VCaP (cell line): ENCODE results near the gene CYB5B.
A peak's percentile ranks its signal among the peaks of the same experiment; 100 is the strongest.

Experiments
- H3K27ac ChIP-seq: fragments of 450-650 bp; 2 replicates; pipeline ENCODE4 v1.5.1; 2017
- TF ChIP-seq, protein P1 (sequence below): fragments of 450-650 bp; conservative IDR thresholded peaks from 2 replicates; pipeline ENCODE4 v1.5.1; 2017; ENCODE audit warnings: mild to moderate bottlenecking, moderate library complexity

The CYB5B gene

DNA sequence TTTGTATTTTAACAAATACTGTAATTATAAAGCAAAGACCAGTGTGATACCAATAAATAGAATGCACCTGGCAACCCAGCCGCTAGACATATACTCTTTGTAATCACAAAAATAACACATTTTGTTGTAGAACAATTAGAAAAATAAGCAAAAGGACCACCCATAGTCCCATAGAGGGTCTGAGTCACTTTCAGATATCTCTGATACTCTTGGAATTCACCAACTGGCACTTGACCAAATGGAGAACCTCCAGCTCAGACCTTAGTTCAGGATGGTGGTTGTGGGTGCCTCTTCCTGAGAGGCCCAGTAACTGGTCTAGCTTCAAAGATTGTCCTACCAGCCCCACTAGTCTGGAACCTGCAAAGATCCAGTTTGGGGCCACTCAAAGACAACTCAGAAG is 37.8 kb upstream of the CYB5B start:
- peak overlapping the region; percentile 82 for H3K27ac ChIP-seq
- TF ChIP-seq, protein P1, sequence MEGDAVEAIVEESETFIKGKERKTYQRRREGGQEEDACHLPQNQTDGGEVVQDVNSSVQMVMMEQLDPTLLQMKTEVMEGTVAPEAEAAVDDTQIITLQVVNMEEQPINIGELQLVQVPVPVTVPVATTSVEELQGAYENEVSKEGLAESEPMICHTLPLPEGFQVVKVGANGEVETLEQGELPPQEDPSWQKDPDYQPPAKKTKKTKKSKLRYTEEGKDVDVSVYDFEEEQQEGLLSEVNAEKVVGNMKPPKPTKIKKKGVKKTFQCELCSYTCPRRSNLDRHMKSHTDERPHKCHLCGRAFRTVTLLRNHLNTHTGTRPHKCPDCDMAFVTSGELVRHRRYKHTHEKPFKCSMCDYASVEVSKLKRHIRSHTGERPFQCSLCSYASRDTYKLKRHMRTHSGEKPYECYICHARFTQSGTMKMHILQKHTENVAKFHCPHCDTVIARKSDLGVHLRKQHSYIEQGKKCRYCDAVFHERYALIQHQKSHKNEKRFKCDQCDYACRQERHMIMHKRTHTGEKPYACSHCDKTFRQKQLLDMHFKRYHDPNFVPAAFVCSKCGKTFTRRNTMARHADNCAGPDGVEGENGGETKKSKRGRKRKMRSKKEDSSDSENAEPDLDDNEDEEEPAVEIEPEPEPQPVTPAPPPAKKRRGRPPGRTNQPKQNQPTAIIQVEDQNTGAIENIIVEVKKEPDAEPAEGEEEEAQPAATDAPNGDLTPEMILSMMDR: no peak

GRCh38 chr16:69393898-69394849 is 30.2 kb upstream of the CYB5B start:
- TF ChIP-seq, protein P1: no peak
- peak overlapping the region; percentile 88 for H3K27ac ChIP-seq

DNA sequence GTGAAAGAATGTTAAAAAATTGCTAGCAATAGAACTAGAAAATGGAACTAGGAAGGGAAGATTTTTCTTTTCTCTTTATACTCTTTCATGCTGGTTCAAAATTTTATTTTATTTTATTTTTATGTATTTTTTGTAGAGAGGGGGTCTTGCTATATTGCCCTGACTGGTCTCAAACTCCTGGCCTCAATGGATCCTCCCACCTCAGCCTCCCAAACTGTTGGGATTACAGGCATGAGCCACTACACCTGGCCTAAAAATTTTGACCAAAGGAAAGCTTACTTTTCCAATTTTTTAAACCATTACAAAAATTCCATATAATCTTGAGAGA is 28.6 kb upstream of the CYB5B start:
- TF ChIP-seq, protein P1: no peak
- peak overlapping the region; percentile 88 for H3K27ac ChIP-seq

DNA sequence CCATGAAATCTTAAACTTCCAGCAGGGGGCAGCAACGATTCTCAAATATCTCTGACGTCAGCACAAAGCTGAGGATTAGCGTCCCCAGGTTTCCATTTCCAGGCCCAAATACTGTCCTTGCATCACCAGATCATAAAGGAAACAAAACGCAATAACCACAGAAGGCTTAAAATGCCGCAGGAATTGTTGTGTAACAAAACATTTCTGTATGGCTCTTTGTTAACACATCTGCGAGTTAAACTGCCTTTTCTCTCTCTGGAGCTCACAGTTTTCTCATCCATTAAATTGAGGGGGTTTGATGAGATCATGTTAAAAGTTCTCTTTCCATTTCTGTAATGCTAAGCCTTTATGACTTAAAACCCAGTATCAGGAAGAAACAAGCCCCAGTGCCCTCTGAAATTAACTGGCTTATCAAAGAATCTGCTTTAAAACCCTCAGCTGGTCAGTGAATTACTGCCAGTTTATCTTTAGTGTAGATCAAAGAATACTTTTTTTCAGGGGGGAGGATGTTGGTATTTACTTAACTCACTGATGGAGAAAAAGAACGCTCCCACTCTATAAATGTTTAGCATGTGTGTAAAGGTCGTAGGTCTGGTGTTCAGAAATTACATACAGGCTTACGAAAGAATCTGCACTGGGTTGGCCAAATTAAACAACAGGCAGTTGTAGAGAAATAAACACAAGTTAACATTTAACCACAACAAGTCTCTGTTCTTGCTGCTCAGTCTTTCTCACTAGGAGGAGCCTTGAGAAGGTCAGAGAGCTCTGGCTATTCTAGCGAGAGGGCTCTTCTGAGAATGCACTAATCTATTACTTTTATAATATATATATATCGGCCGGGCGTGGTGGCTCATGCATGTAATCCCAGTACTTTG is 28.0 kb upstream of the CYB5B start:
- TF ChIP-seq, protein P1: peak; percentile 68
- peak overlapping the region; percentile 88 for H3K27ac ChIP-seq

- peak overlapping the region; percentile 88 for H3K27ac ChIP-seq
- TF ChIP-seq, protein P1: 0 out of 2 replicates have a peak, but pooled peaks have one; percentile 25
These were observed 26.4 kb upstream of the CYB5B start for GRCh38 chr16:69397821-69398521.

GRCh38 chr16:69399361-69399760 is 25.1 kb upstream of the CYB5B start:
- H3K27ac ChIP-seq: 0 out of 2 replicates have a peak overlapping the region, but pooled peaks have one; percentile 88
- TF ChIP-seq, protein P1: no peak
